K562 (cell line): ENCODE measurements around the gene MYO18B. TPM values are rescaled to one million over a fixed set of nuclear protein-coding genes. Genes with fewer than 3 reads are reported as not detected.

ENCODE experiments used
- ATAC-seq: fragments of 200-7000 bp; cut with Tn5 transposase; 3 replicates; pipeline ENCODE4 v1.9.1; 2020; ENCODE audit warnings: moderate library complexity
- BruUV-seq: library from RNA; stranded (reverse); fragments of 400-500 nt; replicated peaks from 2 replicates; lab custom pipeline; 2021; lab: Mats Ljungman, UMichigan
- CTCF ChIA-PET: fragments of 300-600 bp; formaldehyde crosslinking; extraction: SDS; loops from one replicate; lab custom pipeline; 2021; ENCODE audit warnings: low intra/inter-chr PET ratio; lab: Yijun Ruan, JAX
- POLR2A ChIA-PET: fragments of 300-600, 350-650 bp; sonication (Branson Sonifier 250); formaldehyde crosslinking; extraction: SDS; loops from one replicate; lab custom pipeline; 2021; ENCODE audit warnings: antibody characterized with exemption, inconsistent platforms; lab: Yijun Ruan, JAX
- DNase-seq, 4 experiments: peaks; one replicate each; pipeline versions ENCODE4 v3.0.0 to v3.0.0-alpha.2; 2011 to 2018; ENCODE audit warnings: low spot score in 3 of 4, mixed read lengths in 3 of 4; ENCODE audit errors: extremely low read depth in 1 of 4
- FAIRE-seq: peaks from 2 replicates; lab custom pipeline; 2011; peaks lifted over from hg19 to GRCh38; lab: Jason Lieb, UNC
- H2AFZ ChIP-seq: 2 replicates; pipeline ENCODE4 v1.6.0; 2011; ENCODE audit warnings: low read depth, low read length, control low read depth, inconsistent platforms
- H3K27ac ChIP-seq: fragments of 200-600 bp; 3 replicates; pipeline ENCODE4 v1.8.0; 2011; ENCODE audit warnings: low read depth, mild to moderate bottlenecking, control low read depth, inconsistent platforms, low read length, moderate library complexity, mixed read lengths; ENCODE audit errors: extremely low read depth
- H3K27me3 ChIP-seq, 2 experiments: fragments of 300-600 bp in 1 of 2; 2 replicates in 1 of 2; 3 replicates in 1 of 2; pipeline versions ENCODE4 v1.6.0 to v1.8.0; 2011; ENCODE audit warnings: inconsistent platforms in 2 of 2, low read length in 2 of 2, mild to moderate bottlenecking in 1 of 2, mixed read lengths in 1 of 2, moderate library complexity in 1 of 2; ENCODE audit not compliant: control insufficient read depth in 2 of 2, insufficient read depth in 2 of 2
- H3K36me3 ChIP-seq: fragments of 300-600 bp; 3 replicates; pipeline ENCODE4 v1.8.0; 2011; ENCODE audit warnings: mild to moderate bottlenecking, low read length, inconsistent platforms; ENCODE audit not compliant: control insufficient read depth, insufficient read depth
- H3K4me1 ChIP-seq, 2 experiments: fragments of 200-600 bp in 1 of 2; replicated peaks in 1 of 2; 2 replicates in 1 of 2; 3 replicates in 1 of 2; pipeline versions ENCODE4 v1.5.1 to v1.8.0; 2011; ENCODE audit warnings: inconsistent platforms in 2 of 2, low read length in 2 of 2, mild to moderate bottlenecking in 1 of 2, mixed read lengths in 1 of 2, moderate library complexity in 1 of 2; ENCODE audit not compliant: control insufficient read depth in 2 of 2, insufficient read depth in 2 of 2
- H3K4me2 ChIP-seq: 2 replicates; pipeline ENCODE4 v1.6.1; 2011; ENCODE audit warnings: low read length, control low read depth, inconsistent platforms, mixed read lengths; ENCODE audit not compliant: insufficient read depth
- H3K4me3 ChIP-seq: fragments of 200-600 bp; sonication (generic), shearing (Covaris generic); 2 replicates; pipeline ENCODE4 v1.5.1; 2016; ENCODE audit warnings: control low read depth, inconsistent platforms
- H3K79me2 ChIP-seq: fragments of 200-600 bp; 3 replicates; pipeline ENCODE4 v1.8.0; 2011; ENCODE audit warnings: low read length, inconsistent platforms; ENCODE audit not compliant: control insufficient read depth, insufficient read depth
- H3K9ac ChIP-seq, 2 experiments: 2 replicates each; pipeline versions ENCODE4 v1.6.0 to v1.6.1; 2011; ENCODE audit warnings: low read depth in 2 of 2, low read length in 2 of 2, control low read depth in 1 of 2, inconsistent platforms in 1 of 2, mild to moderate bottlenecking in 1 of 2, mixed read lengths in 1 of 2; ENCODE audit not compliant: insufficient read depth in 1 of 2
- H3K9me1 ChIP-seq: one replicate; pipeline ENCODE4 v1.6.0; 2011; ENCODE audit warnings: inconsistent platforms, mild to moderate bottlenecking, low read length, moderate library complexity; ENCODE audit not compliant: control insufficient read depth, insufficient read depth
- H3K9me3 ChIP-seq: replicated peaks from 2 replicates; pipeline ENCODE4 v1.5.1; 2011; ENCODE audit warnings: low read depth, low read length, inconsistent platforms; ENCODE audit not compliant: control insufficient read depth, insufficient read depth
- H4K20me1 ChIP-seq: replicated peaks from 2 replicates; pipeline ENCODE4 v1.6.1; 2011; ENCODE audit warnings: low read length, inconsistent platforms, mixed read lengths; ENCODE audit not compliant: control insufficient read depth, insufficient read depth
- EWSR1 ChIP-seq: fragments of 450-650 bp; IDR thresholded peaks from 2 replicates; pipeline ENCODE4 v1.6.1; 2018; ENCODE audit warnings: borderline replicate concordance, mild to moderate bottlenecking, low read depth, moderate library complexity; ENCODE audit not compliant: partially characterized antibody
- HMGN3 ChIP-seq: IDR thresholded peaks from 2 replicates; pipeline ENCODE4 v1.6.1; 2011; ENCODE audit warnings: borderline replicate concordance, low read depth, mild to moderate bottlenecking, mixed read lengths, low read length; ENCODE audit not compliant: insufficient read length; ENCODE audit errors: extremely low read depth
- KLF6 ChIP-seq: fragments of 250-450 bp; sonication (Bioruptor Pico); IDR thresholded peaks from 2 replicates; pipeline ENCODE4 v1.4.0; 2020; ENCODE audit warnings: mild to moderate bottlenecking, moderate library complexity, borderline replicate concordance
- LCOR ChIP-seq: sonication (generic); formaldehyde crosslinking; IDR thresholded peaks from 2 replicates; pipeline ENCODE4 v1.8.0; 2022; ENCODE audit warnings: mild to moderate bottlenecking, missing genetic modification reagents
- RAD51 ChIP-seq: fragments of 450-650 bp; IDR thresholded peaks from 2 replicates; pipeline ENCODE4 v1.7.1; 2016; ENCODE audit warnings: low read depth, mild to moderate bottlenecking, borderline replicate concordance
- RBM22 ChIP-seq: fragments of 200-400 bp; formaldehyde crosslinking; IDR thresholded peaks from 2 replicates; pipeline ENCODE4 v1.6.1; 2018; ENCODE audit warnings: low read length, low read depth; ENCODE audit not compliant: poor library complexity, severe bottlenecking
- SIX5 ChIP-seq, 2 experiments: IDR thresholded peaks; 2 replicates each; pipeline ENCODE4 v1.6.1; 2011; ENCODE audit warnings: low read length in 2 of 2, borderline replicate concordance in 1 of 2, low read depth in 1 of 2, mild to moderate bottlenecking in 1 of 2, moderate library complexity in 1 of 2; ENCODE audit not compliant: insufficient read depth in 1 of 2
- SLC30A9 ChIP-seq: fragments of 250-450 bp; sonication (Bioruptor Pico); IDR thresholded peaks from 2 replicates; pipeline ENCODE4 v1.8.0; 2022; ENCODE audit warnings: mild to moderate bottlenecking, moderate library complexity
- SNIP1 ChIP-seq: fragments of 450-650 bp; IDR thresholded peaks from 2 replicates; pipeline ENCODE4 v1.7.1; 2017; ENCODE audit warnings: low read depth, mild to moderate bottlenecking
- XRCC3 ChIP-seq: fragments of 450-650 bp; IDR thresholded peaks from 2 replicates; pipeline ENCODE4 v1.6.1; 2017; ENCODE audit warnings: mild to moderate bottlenecking, moderate library complexity
- ZNF121 ChIP-seq: sonication (generic); formaldehyde crosslinking; conservative IDR thresholded peaks from 2 replicates; pipeline ENCODE4 v1.8.0; 2022; ENCODE audit warnings: missing genetic modification reagents
- ZNF57 ChIP-seq: fragments of 450-650 bp; formaldehyde crosslinking; IDR thresholded peaks from 2 replicates; pipeline ENCODE4 v1.4.0; 2020; ENCODE audit warnings: mild to moderate bottlenecking, moderate library complexity
- WGBS: fragments of 100-300 bp; shearing (Covaris generic); methylation state at CpG from one replicate; pipeline ENCODE4 v1.1.6; 2016; ENCODE audit warnings: low coverage, mixed read lengths; ENCODE audit not compliant: insufficient coverage; ENCODE audit errors: missing lambda C conversion rate; 5-methylcytosine and 5-hydroxymethylcytosine counted together
- in situ Hi-C: fragments of 300-500 bp; cut with MboI; formaldehyde crosslinking; loops from 4 replicates; pipeline ENCODE4 v1.15.0; 2018; ENCODE audit warnings: inconsistent platforms, mixed read lengths
- intact Hi-C: fragments of 100-400 bp; cut with micrococcal nuclease; formaldehyde crosslinking; loops from 2 replicates; pipeline ENCODE4 v1.14.2; 2022
- polyA plus RNA-seq, 8 experiments: library from polyadenylated mRNA; depleted of rRNA in 4 of 8; stranded (reverse) in 5 of 8; unstranded in 3 of 8; fragments of >200 nt; fragmentation: Nextera tagmentation in 2 of 8; fragmentation: Illumina TruSeq in 1 of 8; extraction: Ambion mirVana in 2 of 8; extraction: Trizol in 1 of 8; gene quantifications; 2 replicates each; pipeline versions ENCODE4 v1.2.1 to v1.2.3, GENCODE V29; 2011 to 2014; ENCODE audit warnings: inconsistent platforms in 1 of 8, missing spikeins in 1 of 8
- total RNA-seq, 7 experiments: library from RNA; depleted of rRNA in 6 of 7; stranded (reverse); fragments of >200 nt in 6 of 7; fragmentation: Illumina TruSeq in 2 of 7; extraction: Trizol in 2 of 7; gene quantifications; 2 replicates each; pipeline versions ENCODE4 v1.2.1 to v1.2.3, GENCODE V29; 2011 to 2021; ENCODE audit warnings: low replicate concordance in 1 of 7
- TF ChIP-seq, protein P1 (sequence below): sonication (generic); formaldehyde crosslinking; IDR thresholded peaks from 2 replicates; pipeline ENCODE4 v1.8.0; 2022; ENCODE audit warnings: mild to moderate bottlenecking, missing genetic modification reagents
- TF ChIP-seq, protein P2 (sequence below): fragments of 200-800 bp; sonication (Bioruptor generic); IDR thresholded peaks from 2 replicates; pipeline ENCODE4 v1.6.1; 2016; ENCODE audit warnings: missing genetic modification characterization, missing compliant biosample characterization
- TF ChIP-seq, protein P3 (sequence below): sonication (generic); formaldehyde crosslinking; IDR thresholded peaks from 2 replicates; pipeline ENCODE4 v1.8.0; 2022; ENCODE audit warnings: missing genetic modification reagents, mild to moderate bottlenecking, borderline replicate concordance

The MYO18B gene
- total and polyA plus RNA-seq, 9 of the 15 experiments (the other 6 are each of a cell fraction or from before 2014, with no cell fraction given) = 0.06 to 7.0 (median 4.3) TPM

DNA sequence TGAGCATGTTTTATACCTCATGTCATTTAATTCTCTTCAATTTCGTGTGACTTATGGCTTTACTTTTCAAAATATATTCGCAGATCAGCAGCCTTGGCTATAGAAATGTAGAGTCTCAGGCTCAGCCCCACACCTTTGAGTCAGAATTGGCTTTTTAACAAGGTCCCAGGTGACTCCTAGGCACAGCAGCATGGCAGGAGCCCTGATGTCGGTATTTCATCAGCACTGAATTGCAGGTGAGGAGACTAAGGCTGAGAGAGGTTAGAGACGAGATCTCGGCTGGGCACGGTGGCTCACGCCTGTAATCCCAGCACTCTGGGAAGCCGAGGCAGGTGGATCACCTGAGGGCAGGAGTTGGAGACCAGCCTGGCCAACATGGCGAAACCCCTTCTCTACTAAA, 230.4 kb downstream of the MYO18B start:
- Histone ChIP-seq H3K9me3 (no peaks in the 10 kb centered on the region), H3K9me1 (no peaks in the 10 kb centered on the region), H3K4me2 (no peak overlapping the region), H3K4me3 (no peak overlapping the region), H2AFZ (no peak overlapping the region), H4K20me1 (no peaks in the 10 kb centered on the region), H3K27me3 (no peaks in the 10 kb centered on the region), H3K79me2 (no peaks in the 10 kb centered on the region), H3K9ac (no peak overlapping the region), H3K36me3 (no peaks in the 10 kb centered on the region), H3K4me1 (no peaks in the 10 kb centered on the region), H3K27ac (no peak overlapping the region)
- no TSS peak for BruUV-seq
- DNase-seq = no peak
- in situ Hi-C loops = no loop called here
- FAIRE-seq = no peak
- intact Hi-C loops = no loop called here
- ChIA-PET POLR2A (interaction anchor here (1.2 kb wide), 1 partner anchor 9 kb away, joined by 3 read pairs; no protein-coding TSS in a partner anchor), CTCF (no interaction called here)
- ATAC-seq = no peak
- WGBS = 60% methylated on average over 5 of the region's 9 CpGs
- TF ChIP-seq HMGN3 = no peak
- no peak for TF ChIP-seq ZNF57
- TF ChIP-seq, protein P1, sequence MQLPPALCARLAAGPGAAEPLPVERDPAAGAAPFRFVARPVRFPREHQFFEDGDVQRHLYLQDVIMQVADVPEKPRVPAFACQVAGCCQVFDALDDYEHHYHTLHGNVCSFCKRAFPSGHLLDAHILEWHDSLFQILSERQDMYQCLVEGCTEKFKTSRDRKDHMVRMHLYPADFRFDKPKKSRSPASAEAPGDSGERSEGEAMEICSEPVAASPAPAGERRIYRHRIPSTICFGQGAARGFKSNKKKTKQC = no peak
- TF ChIP-seq SNIP1 = no peak
- no peak for TF ChIP-seq SLC30A9
- TF ChIP-seq EWSR1 = no peak
- TF ChIP-seq, protein P2, sequence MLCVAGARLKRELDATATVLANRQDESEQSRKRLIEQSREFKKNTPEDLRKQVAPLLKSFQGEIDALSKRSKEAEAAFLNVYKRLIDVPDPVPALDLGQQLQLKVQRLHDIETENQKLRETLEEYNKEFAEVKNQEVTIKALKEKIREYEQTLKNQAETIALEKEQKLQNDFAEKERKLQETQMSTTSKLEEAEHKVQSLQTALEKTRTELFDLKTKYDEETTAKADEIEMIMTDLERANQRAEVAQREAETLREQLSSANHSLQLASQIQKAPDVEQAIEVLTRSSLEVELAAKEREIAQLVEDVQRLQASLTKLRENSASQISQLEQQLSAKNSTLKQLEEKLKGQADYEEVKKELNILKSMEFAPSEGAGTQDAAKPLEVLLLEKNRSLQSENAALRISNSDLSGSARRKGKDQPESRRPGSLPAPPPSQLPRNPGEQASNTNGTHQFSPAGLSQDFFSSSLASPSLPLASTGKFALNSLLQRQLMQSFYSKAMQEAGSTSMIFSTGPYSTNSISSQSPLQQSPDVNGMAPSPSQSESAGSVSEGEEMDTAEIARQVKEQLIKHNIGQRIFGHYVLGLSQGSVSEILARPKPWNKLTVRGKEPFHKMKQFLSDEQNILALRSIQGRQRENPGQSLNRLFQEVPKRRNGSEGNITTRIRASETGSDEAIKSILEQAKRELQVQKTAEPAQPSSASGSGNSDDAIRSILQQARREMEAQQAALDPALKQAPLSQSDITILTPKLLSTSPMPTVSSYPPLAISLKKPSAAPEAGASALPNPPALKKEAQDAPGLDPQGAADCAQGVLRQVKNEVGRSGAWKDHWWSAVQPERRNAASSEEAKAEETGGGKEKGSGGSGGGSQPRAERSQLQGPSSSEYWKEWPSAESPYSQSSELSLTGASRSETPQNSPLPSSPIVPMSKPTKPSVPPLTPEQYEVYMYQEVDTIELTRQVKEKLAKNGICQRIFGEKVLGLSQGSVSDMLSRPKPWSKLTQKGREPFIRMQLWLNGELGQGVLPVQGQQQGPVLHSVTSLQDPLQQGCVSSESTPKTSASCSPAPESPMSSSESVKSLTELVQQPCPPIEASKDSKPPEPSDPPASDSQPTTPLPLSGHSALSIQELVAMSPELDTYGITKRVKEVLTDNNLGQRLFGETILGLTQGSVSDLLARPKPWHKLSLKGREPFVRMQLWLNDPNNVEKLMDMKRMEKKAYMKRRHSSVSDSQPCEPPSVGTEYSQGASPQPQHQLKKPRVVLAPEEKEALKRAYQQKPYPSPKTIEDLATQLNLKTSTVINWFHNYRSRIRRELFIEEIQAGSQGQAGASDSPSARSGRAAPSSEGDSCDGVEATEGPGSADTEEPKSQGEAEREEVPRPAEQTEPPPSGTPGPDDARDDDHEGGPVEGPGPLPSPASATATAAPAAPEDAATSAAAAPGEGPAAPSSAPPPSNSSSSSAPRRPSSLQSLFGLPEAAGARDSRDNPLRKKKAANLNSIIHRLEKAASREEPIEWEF (CRISPR knock-in tag) = no peak
- no peak for TF ChIP-seq RAD51
- TF ChIP-seq SIX5 (IDR thresholded peaks at IDR 0.05; ENCODE audit: borderline replicate concordance in 1 of 2, insufficient read depth in 1 of 2, low read depth in 1 of 2, low read length in 2 of 2) = no peak
- TF ChIP-seq ZNF121 (CRISPR knock-in tag) = no peak
- TF ChIP-seq, protein P3, sequence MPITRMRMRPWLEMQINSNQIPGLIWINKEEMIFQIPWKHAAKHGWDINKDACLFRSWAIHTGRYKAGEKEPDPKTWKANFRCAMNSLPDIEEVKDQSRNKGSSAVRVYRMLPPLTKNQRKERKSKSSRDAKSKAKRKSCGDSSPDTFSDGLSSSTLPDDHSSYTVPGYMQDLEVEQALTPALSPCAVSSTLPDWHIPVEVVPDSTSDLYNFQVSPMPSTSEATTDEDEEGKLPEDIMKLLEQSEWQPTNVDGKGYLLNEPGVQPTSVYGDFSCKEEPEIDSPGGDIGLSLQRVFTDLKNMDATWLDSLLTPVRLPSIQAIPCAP = no peak
- TF ChIP-seq KLF6 = no peak
- TF ChIP-seq RBM22 = no peak
- TF ChIP-seq LCOR (CRISPR knock-in tag) = no peak
- no peak for TF ChIP-seq XRCC3
